H1 (cell line): Measurements from ENCODE around the gene LYPD3. TPM values are rescaled to one million over a fixed set of nuclear protein-coding genes. Genes with fewer than 3 reads are reported as not detected.

Source experiments
- ASH2L ChIP-seq: fragments of 200-600, 300-600 bp; sonication (generic); IDR thresholded peaks from one replicate; pipeline ENCODE4 v1.7.1; 2017; ENCODE audit warnings: low read length
- ATF2 ChIP-seq: IDR thresholded peaks from 2 replicates; pipeline ENCODE4 v1.6.1; 2012; ENCODE audit warnings: low read length, inconsistent platforms
- CHD2 ChIP-seq: IDR thresholded peaks from 2 replicates; pipeline ENCODE4 v1.6.1; 2012; ENCODE audit warnings: low read length, improper control_type of control experiment
- CREB1 ChIP-seq: IDR thresholded peaks from 2 replicates; pipeline ENCODE4 v1.6.1; 2012; ENCODE audit warnings: inconsistent platforms
- E2F6 ChIP-seq: IDR thresholded peaks from 2 replicates; pipeline ENCODE4 v1.6.1; 2012; ENCODE audit warnings: inconsistent platforms
- EGR1 ChIP-seq: IDR thresholded peaks from 2 replicates; pipeline ENCODE4 v1.6.1; 2011; ENCODE audit warnings: low read depth, low read length, borderline replicate concordance
- GTF2F1 ChIP-seq: IDR thresholded peaks from 2 replicates; pipeline ENCODE4 v1.6.1; 2012; ENCODE audit warnings: low read depth, low read length, improper control_type of control experiment, borderline replicate concordance
- KDM1A ChIP-seq: fragments of 200-600, 300-600 bp; sonication (generic); IDR thresholded peaks from 2 replicates; pipeline ENCODE4 v1.7.1; 2016; ENCODE audit warnings: mild to moderate bottlenecking, low read length, borderline replicate concordance
- POLR2AphosphoS5 ChIP-seq: IDR thresholded peaks from 2 replicates; pipeline ENCODE4 v1.6.1; 2011; ENCODE audit warnings: low read depth, low read length
- SIRT6 ChIP-seq: IDR thresholded peaks from one replicate; pipeline ENCODE4 v1.7.1; 2012; ENCODE audit warnings: low read length, inconsistent platforms
- SP1 ChIP-seq: IDR thresholded peaks from 2 replicates; pipeline ENCODE4 v1.6.1; 2011; ENCODE audit warnings: low read depth, low read length
- SUZ12 ChIP-seq: fragments of 200-600 bp; sonication (generic); IDR thresholded peaks from 2 replicates; pipeline ENCODE4 v1.6.1; 2012; ENCODE audit warnings: mild to moderate bottlenecking, inconsistent platforms, low read length, moderate library complexity, mixed read lengths
- TAF1 ChIP-seq: IDR thresholded peaks from 2 replicates; pipeline ENCODE4 v1.6.1; 2011; ENCODE audit warnings: mild to moderate bottlenecking, low read depth, low read length
- TEAD4 ChIP-seq: IDR thresholded peaks from 2 replicates; pipeline ENCODE4 v1.6.1; 2012; ENCODE audit warnings: low read depth, low read length, inconsistent platforms, mixed read lengths
- YY1 ChIP-seq: IDR thresholded peaks from 2 replicates; pipeline ENCODE4 v1.6.1; 2011; ENCODE audit warnings: low read depth, mild to moderate bottlenecking, low read length
- polyA plus RNA-seq, 7 experiments: library from polyadenylated mRNA; depleted of rRNA in 3 of 7; stranded (reverse) in 5 of 7; unstranded in 2 of 7; fragments of >200 nt in 5 of 7; fragments of 200-250 nt in 2 of 7; gene quantifications; 1 replicate in 5 of 7; 2 replicates in 1 of 7; 4 replicates in 1 of 7; pipeline versions ENCODE4 v1.2.1 to v1.2.3, GENCODE V29; 2011 to 2013; ENCODE audit warnings: missing spikeins in 2 of 7, mixed read lengths in 2 of 7
- total RNA-seq: library from RNA; stranded (reverse); fragmentation: NEBNext Ultra II Directional; extraction: Animal tissue kit (Norgen Biotek cat#: 25700); gene quantifications from 2 replicates; pipeline ENCODE4 v1.2.1, GENCODE V29; 2021

The LYPD3 gene
- total and polyA plus RNA-seq, 2 of the 8 experiments (the other 6 are each of a cell fraction or from before 2014, with no cell fraction given) = 4.1 to 16.4 TPM

- no peak for TF ChIP-seq SIRT6
- TF ChIP-seq GTF2F1 = no peak
- TF ChIP-seq SUZ12 = no peak
- TF ChIP-seq SP1 = peak; percentile 76; the same call in 1 of the 2 replicates
- TF ChIP-seq CREB1 = peak; percentile 95
- peak; percentile 72 for TF ChIP-seq TAF1
- peak; percentile 63 for TF ChIP-seq ASH2L
- TF ChIP-seq EGR1 = peak; percentile 99
- peak; percentile 70 for TF ChIP-seq POLR2AphosphoS5
- TF ChIP-seq KDM1A = no peak
- TF ChIP-seq CHD2 = peak; percentile 59; the same call in 1 of the 2 replicates
- TF ChIP-seq ATF2 = 0 out of 2 replicates have a peak, but pooled peaks have one; percentile 28
- TF ChIP-seq TEAD4 = peak; percentile 37; the same call in 1 of the 2 replicates
- peak; percentile 63; the same call in 1 of the 2 replicates for TF ChIP-seq YY1
- TF ChIP-seq E2F6 = peak; percentile 72
These were observed 9.7 kb upstream of the LYPD3 start (continued) for GRCh38 chr19:43474986-43475705.
